ENCODE data around the gene ELF2.
"Not testable (repeated sequence)": the region's sequence is repeated elsewhere in the genome, so short reads cannot be mapped to it uniquely, and the experiment has no call there.

Gene ELF2

GRCh38 chr4:139177869-139178619 lies 1.0 kb upstream of the ELF2 start:
- Histone ChIP-seq H3K4me3 (ENCODE audit: low read length) (peak overlapping the region; percentile 75), H3K27me3 (ENCODE audit: control insufficient read depth, insufficient read depth, low read length) (no peaks in the 10 kb centered on the region), H3K36me3 (ENCODE audit: insufficient read depth, low read length) (no peaks in the 10 kb centered on the region), H3K4me1 (ENCODE audit: control insufficient read depth, insufficient read depth, low read length) (peaks cover 8% of the 10 kb centered on the region), H3K4me2 (ENCODE audit: low read length) (peak overlapping the region; percentile 81), H3K9ac (ENCODE audit: low read depth, low read length) (peak overlapping the region; percentile 76), H3K9me3 (replicated peaks; ENCODE audit: low read length) (no peaks in the 10 kb centered on the region)

GRCh38 chr4:139176302-139177048 lies 543 bp downstream of the ELF2 start:
- peak overlapping the region; percentile 84 for H3K9ac ChIP-seq (ENCODE audit: low read depth, low read length)
- no peaks in the 10 kb centered on the region for H3K27me3 ChIP-seq (ENCODE audit: control insufficient read depth, insufficient read depth, low read length)
- no peaks in the 10 kb centered on the region for H3K36me3 ChIP-seq (ENCODE audit: insufficient read depth, low read length)
- H3K4me3 ChIP-seq (ENCODE audit: low read length), result peak overlapping the region; percentile 75
- H3K4me1 ChIP-seq (ENCODE audit: control insufficient read depth, insufficient read depth, low read length), result peaks cover 15% of the 10 kb centered on the region
- no peaks in the 10 kb centered on the region for H3K9me3 ChIP-seq (replicated peaks; ENCODE audit: low read length)
- H3K4me2 ChIP-seq (ENCODE audit: low read length), result peak overlapping the region; percentile 92

GRCh38 chr4:139175646-139176301 lies 1.2 kb downstream of the ELF2 start:
- H3K9ac ChIP-seq (ENCODE audit: low read depth, low read length), result peak overlapping the region; percentile 84
- peak overlapping the region; percentile 75 for H3K4me3 ChIP-seq (ENCODE audit: low read length)
- peaks cover 15% of the 10 kb centered on the region for H3K4me1 ChIP-seq (ENCODE audit: control insufficient read depth, insufficient read depth, low read length)
- no peaks in the 10 kb centered on the region for H3K9me3 ChIP-seq (replicated peaks; ENCODE audit: low read length)
- peak overlapping the region; percentile 92 for H3K4me2 ChIP-seq (ENCODE audit: low read length)
- no peaks in the 10 kb centered on the region for H3K27me3 ChIP-seq (ENCODE audit: control insufficient read depth, insufficient read depth, low read length)
- H3K36me3 ChIP-seq (ENCODE audit: insufficient read depth, low read length), result no peaks in the 10 kb centered on the region

- Histone ChIP-seq H3K9me3 (replicated peaks; ENCODE audit: low read length) (no peaks in the 10 kb centered on the region), H3K4me1 (ENCODE audit: control insufficient read depth, insufficient read depth, low read length) (peaks cover 21% of the 10 kb centered on the region), H3K4me2 (ENCODE audit: low read length) (peak overlapping the region; percentile 26), H3K27me3 (ENCODE audit: control insufficient read depth, insufficient read depth, low read length) (no peaks in the 10 kb centered on the region), H3K9ac (ENCODE audit: low read depth, low read length) (no peak overlapping the region), H3K36me3 (ENCODE audit: insufficient read depth, low read length) (no peaks in the 10 kb centered on the region), H3K4me3 (ENCODE audit: low read length) (no peak overlapping the region)
These were observed 4.9 kb downstream of the ELF2 start for GRCh38 chr4:139171876-139172691.

- no peak overlapping the region for H3K9ac ChIP-seq (ENCODE audit: low read depth, low read length)
- peaks cover 21% of the 10 kb centered on the region for H3K4me1 ChIP-seq (ENCODE audit: control insufficient read depth, insufficient read depth, low read length)
- H3K4me3 ChIP-seq (ENCODE audit: low read length), result no peak overlapping the region
- no peaks in the 10 kb centered on the region for H3K9me3 ChIP-seq (replicated peaks; ENCODE audit: low read length)
- no peak overlapping the region for H3K4me2 ChIP-seq (ENCODE audit: low read length)
- no peaks in the 10 kb centered on the region for H3K36me3 ChIP-seq (ENCODE audit: insufficient read depth, low read length)
- H3K27me3 ChIP-seq (ENCODE audit: control insufficient read depth, insufficient read depth, low read length), result no peaks in the 10 kb centered on the region
These were observed 6.1 kb downstream of the ELF2 start for GRCh38 chr4:139170932-139171331.

GRCh38 chr4:139167774-139168444 lies 9.1 kb downstream of the ELF2 start:
- Histone ChIP-seq H3K4me3 (ENCODE audit: low read length) (no peak overlapping the region), H3K36me3 (ENCODE audit: insufficient read depth, low read length) (no peaks in the 10 kb centered on the region), H3K9me3 (replicated peaks; ENCODE audit: low read length) (no peaks in the 10 kb centered on the region), H3K4me1 (ENCODE audit: control insufficient read depth, insufficient read depth, low read length) (peaks cover 16% of the 10 kb centered on the region), H3K4me2 (ENCODE audit: low read length) (peak overlapping the region; percentile 24), H3K9ac (ENCODE audit: low read depth, low read length) (no peak overlapping the region), H3K27me3 (ENCODE audit: control insufficient read depth, insufficient read depth, low read length) (no peaks in the 10 kb centered on the region)

- H3K4me1 ChIP-seq (ENCODE audit: control insufficient read depth, insufficient read depth, low read length), result peaks cover 9% of the 10 kb centered on the region
- H3K9ac ChIP-seq (ENCODE audit: low read depth, low read length), result no peak overlapping the region
- H3K4me3 ChIP-seq (ENCODE audit: low read length), result no peak overlapping the region
- no peaks in the 10 kb centered on the region for H3K27me3 ChIP-seq (ENCODE audit: control insufficient read depth, insufficient read depth, low read length)
- H3K36me3 ChIP-seq (ENCODE audit: insufficient read depth, low read length), result no peaks in the 10 kb centered on the region
- H3K9me3 ChIP-seq (replicated peaks; ENCODE audit: low read length), result no peaks in the 10 kb centered on the region
- H3K4me2 ChIP-seq (ENCODE audit: low read length), result no peak overlapping the region
These were observed 12.3 kb downstream of the ELF2 start for GRCh38 chr4:139164731-139165130.

GRCh38 chr4:139163806-139164206 lies 13.2 kb downstream of the ELF2 start:
- Histone ChIP-seq H3K27me3 (ENCODE audit: control insufficient read depth, insufficient read depth, low read length) (no peaks in the 10 kb centered on the region), H3K36me3 (ENCODE audit: insufficient read depth, low read length) (no peaks in the 10 kb centered on the region), H3K4me1 (ENCODE audit: control insufficient read depth, insufficient read depth, low read length) (peaks cover 9% of the 10 kb centered on the region), H3K4me2 (ENCODE audit: low read length) (no peak overlapping the region), H3K4me3 (ENCODE audit: low read length) (no peak overlapping the region), H3K9ac (ENCODE audit: low read depth, low read length) (no peak overlapping the region), H3K9me3 (replicated peaks; ENCODE audit: low read length) (no peaks in the 10 kb centered on the region)

GRCh38 chr4:139157977-139158376 lies 19.0 kb downstream of the ELF2 start:
- not testable (repeated sequence) for H3K4me1 ChIP-seq (ENCODE audit: control insufficient read depth, insufficient read depth, low read length); H3K4me3 ChIP-seq (ENCODE audit: low read length); H3K4me2 ChIP-seq (ENCODE audit: low read length); H3K9me3 ChIP-seq (replicated peaks; ENCODE audit: low read length); H3K36me3 ChIP-seq (ENCODE audit: insufficient read depth, low read length); H3K27me3 ChIP-seq (ENCODE audit: control insufficient read depth, insufficient read depth, low read length); H3K9ac ChIP-seq (ENCODE audit: low read depth, low read length)

GRCh38 chr4:139154952-139155557 lies 22.0 kb downstream of the ELF2 start:
- H3K9me3 ChIP-seq (replicated peaks; ENCODE audit: low read length), result no peaks in the 10 kb centered on the region
- no peak overlapping the region for H3K4me3 ChIP-seq (ENCODE audit: low read length)
- H3K9ac ChIP-seq (ENCODE audit: low read depth, low read length), result no peak overlapping the region
- H3K4me2 ChIP-seq (ENCODE audit: low read length), result no peak overlapping the region
- H3K4me1 ChIP-seq (ENCODE audit: control insufficient read depth, insufficient read depth, low read length), result peaks cover 6% of the 10 kb centered on the region
- no peaks in the 10 kb centered on the region for H3K27me3 ChIP-seq (ENCODE audit: control insufficient read depth, insufficient read depth, low read length)
- no peaks in the 10 kb centered on the region for H3K36me3 ChIP-seq (ENCODE audit: insufficient read depth, low read length)

Data from skeletal muscle satellite cell (primary cell).